Glomerular endothelial cell (primary cell): ENCODE data around the gene OR14A2. TPM values are rescaled to one million over a fixed set of nuclear protein-coding genes. Genes with fewer than 3 reads are reported as not detected.

ENCODE experiments used
- total RNA-seq: library from RNA; depleted of rRNA; stranded (reverse); fragments of >200 nt; gene quantifications from 2 replicates; pipeline ENCODE4 v1.2.3, GENCODE V29; 2015

The OR14A2 gene
- total RNA-seq, 1 donor from 2014 or later: not detected

Other genes starting within 250 kb of the OR14A2 start
- gene OR2C3, start 211.7 kb downstream of the OR14A2 start, total RNA-seq: not detected in 2 replicates
- gene GCSAML, start 199.0 kb downstream of the OR14A2 start, total RNA-seq: not detected in 2 replicates
- not detected in 2 replicates for gene OR2G2, start 159.8 kb downstream of the OR14A2 start, total RNA-seq
- gene OR2G3, start 142.6 kb downstream of the OR14A2 start, total RNA-seq: not detected in 2 replicates
- not detected in 2 replicates for gene OR13G1, start 68.4 kb downstream of the OR14A2 start, total RNA-seq
- not detected in 2 replicates for gene OR6F1, start 31.5 kb downstream of the OR14A2 start, total RNA-seq
- not detected in 2 replicates for gene OR14K1, start 9.5 kb downstream of the OR14A2 start, total RNA-seq
- not detected in 2 replicates for gene OR1C1, start 12.4 kb upstream of the OR14A2 start, total RNA-seq
- not detected in 2 replicates for gene OR14A16, start 76.0 kb upstream of the OR14A2 start, total RNA-seq
- gene OR11L1, start 93.8 kb upstream of the OR14A2 start, total RNA-seq: not detected in 2 replicates
- 2.4 and 3.0 TPM in 2 replicates for gene TRIM58, start 109.0 kb upstream of the OR14A2 start, total RNA-seq
- 0.58 TPM in 1 of 2 replicates, not detected in the other for gene OR2W3, start 147.4 kb upstream of the OR14A2 start, total RNA-seq
- gene OR2T8, start 172.1 kb upstream of the OR14A2 start, total RNA-seq: not detected in 2 replicates
- not detected in 2 replicates for gene OR2AJ1, start 176.7 kb upstream of the OR14A2 start, total RNA-seq
- not detected in 2 replicates for gene OR2L8, start 200.7 kb upstream of the OR14A2 start, total RNA-seq
- not detected in 2 replicates for gene OR2AK2, start 217.1 kb upstream of the OR14A2 start, total RNA-seq